Muscle layer of colon (tissue), 2 donors: ENCODE results near the gene FFAR3.
"Not testable (repeated sequence)": the region's sequence is repeated elsewhere in the genome, so short reads cannot be mapped to it uniquely, and the experiment has no call there.

Source experiments
- H3K27ac ChIP-seq: one replicate; pipeline ENCODE4 v1.7.0; 2013; ENCODE audit warnings: low read depth, mild to moderate bottlenecking, low read length, moderate library complexity
- H3K27me3 ChIP-seq, 2 donors: one replicate each; pipeline ENCODE4 v1.7.0; 2013; ENCODE audit warnings: low read length in 2 of 2, mild to moderate bottlenecking in 2 of 2; ENCODE audit not compliant: insufficient read depth in 2 of 2, control insufficient read depth in 1 of 2
- H3K36me3 ChIP-seq: one replicate; pipeline ENCODE4 v1.7.0; 2013; ENCODE audit warnings: mild to moderate bottlenecking, low read length; ENCODE audit not compliant: insufficient read depth
- H3K4me1 ChIP-seq: one replicate; pipeline ENCODE4 v1.7.0; 2013; ENCODE audit warnings: mild to moderate bottlenecking, low read length; ENCODE audit not compliant: insufficient read depth
- H3K4me3 ChIP-seq, 2 donors: one replicate each; pipeline ENCODE4 v1.7.0; 2013; ENCODE audit warnings: low read length in 2 of 2, low read depth in 1 of 2, mild to moderate bottlenecking in 1 of 2, moderate library complexity in 1 of 2
- H3K9ac ChIP-seq: one replicate; pipeline ENCODE4 v1.7.0; 2013; ENCODE audit warnings: low read length
- H3K9me3 ChIP-seq: one replicate; pipeline ENCODE4 v1.7.0; 2013; ENCODE audit warnings: mild to moderate bottlenecking, low read length
- donor health status: abdominal sarcoma.
- donor health status: Adenocarcinoma of cecum.

Gene FFAR3

DNA sequence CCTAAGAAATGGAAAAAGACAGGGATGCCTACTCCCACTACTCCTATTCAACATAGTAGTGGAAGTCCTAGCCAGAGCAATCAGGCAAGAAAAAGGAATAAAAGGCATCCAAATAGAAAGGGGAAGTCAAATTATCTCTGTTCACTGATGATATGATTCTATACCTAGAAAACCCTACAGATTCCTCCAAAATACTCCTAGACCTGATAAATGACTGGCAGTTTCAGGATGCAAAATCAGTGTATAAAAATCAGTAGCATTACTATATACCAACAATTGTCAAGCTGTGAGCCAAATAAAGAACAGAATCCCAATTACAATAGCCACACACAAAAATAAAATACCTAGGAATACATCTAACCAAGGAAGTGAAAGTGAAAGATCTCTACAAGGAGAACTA, 11.3 kb downstream of the FFAR3 start:
- Histone ChIP-seq H3K4me1 (no peaks in the 10 kb centered on the region), H3K9me3 (no peaks in the 10 kb centered on the region), H3K36me3 (no peaks in the 10 kb centered on the region), H3K4me3 (no peak overlapping the region), H3K27me3 (no peaks in the 10 kb centered on the region), H3K27ac (no peak overlapping the region), H3K9ac (no peak overlapping the region)

DNA sequence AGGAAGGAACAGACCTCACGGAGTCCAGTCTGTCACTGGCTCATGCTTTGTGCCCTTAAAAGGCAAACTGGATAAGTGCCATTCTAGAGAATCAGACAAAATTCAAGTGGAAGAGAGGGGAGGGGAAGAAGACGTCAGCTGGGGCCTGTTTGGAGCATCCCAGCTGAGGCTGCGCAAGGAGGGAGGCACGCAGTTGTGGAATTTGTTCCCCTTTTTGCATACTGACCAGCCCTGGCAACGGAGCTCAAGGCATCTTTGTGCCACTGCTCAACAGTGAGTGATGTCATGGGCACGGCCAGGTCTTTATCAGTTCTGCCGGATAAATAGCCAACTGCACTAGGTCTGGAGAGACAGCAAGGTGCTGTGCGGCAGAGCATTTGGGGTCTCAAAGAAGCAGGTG, 12.5 kb downstream of the FFAR3 start, which contains the start of gene GPR42:
TSS of gene GPR42 (plus strand) at position 347 of the 400 bp plus-strand sequence. CDS start 292 bp downstream, outside the sequence.
- Histone ChIP-seq H3K4me1 (no peaks in the 10 kb centered on the region), H3K27me3 (no peaks in the 10 kb centered on the region), H3K27ac (no peak within 1 kb of the TSS), H3K4me3 (no peak within 1 kb of the TSS), H3K9ac (no peak within 1 kb of the TSS), H3K9me3 (no peaks in the 10 kb centered on the region), H3K36me3 (no peaks in the 10 kb centered on the region)

DNA sequence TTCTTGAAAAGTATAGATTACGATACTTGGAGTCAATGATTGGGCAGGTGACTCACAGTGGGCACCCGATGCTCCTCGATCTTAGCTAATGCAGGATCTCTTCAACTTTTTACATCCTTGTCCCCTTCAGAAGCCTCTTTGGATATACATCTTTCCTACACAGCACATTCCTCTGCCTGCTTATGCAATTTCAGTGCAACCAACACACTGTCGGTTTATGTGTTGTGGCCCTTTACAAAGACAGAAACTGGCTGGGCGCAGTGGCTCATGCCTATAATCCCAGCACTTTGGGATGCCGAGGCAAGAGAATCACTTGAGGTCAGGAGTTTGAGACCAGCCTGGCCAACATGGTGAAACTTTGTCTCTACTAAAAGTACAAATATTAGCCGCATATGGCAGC, 15.2 kb downstream of the FFAR3 start:
- Histone ChIP-seq H3K9me3 (no peaks in the 10 kb centered on the region), H3K36me3 (no peaks in the 10 kb centered on the region), H3K27ac (no peak overlapping the region), H3K9ac (no peak overlapping the region), H3K27me3 (no peaks in the 10 kb centered on the region), H3K4me3 (no peak overlapping the region), H3K4me1 (no peaks in the 10 kb centered on the region)

- not testable (repeated sequence) for H3K9me3 ChIP-seq, H3K36me3 ChIP-seq, H3K4me3 ChIP-seq, H3K4me1 ChIP-seq, H3K27ac ChIP-seq, H3K27me3 ChIP-seq, H3K9ac ChIP-seq
Measured at GRCh38 chr19:35374031-35374430, 15.8 kb downstream of the FFAR3 start.

- no peaks in the 10 kb centered on the region for H3K9me3 ChIP-seq
Measured at GRCh38 chr19:35375505-35376307, 17.4 kb downstream of the FFAR3 start.

DNA sequence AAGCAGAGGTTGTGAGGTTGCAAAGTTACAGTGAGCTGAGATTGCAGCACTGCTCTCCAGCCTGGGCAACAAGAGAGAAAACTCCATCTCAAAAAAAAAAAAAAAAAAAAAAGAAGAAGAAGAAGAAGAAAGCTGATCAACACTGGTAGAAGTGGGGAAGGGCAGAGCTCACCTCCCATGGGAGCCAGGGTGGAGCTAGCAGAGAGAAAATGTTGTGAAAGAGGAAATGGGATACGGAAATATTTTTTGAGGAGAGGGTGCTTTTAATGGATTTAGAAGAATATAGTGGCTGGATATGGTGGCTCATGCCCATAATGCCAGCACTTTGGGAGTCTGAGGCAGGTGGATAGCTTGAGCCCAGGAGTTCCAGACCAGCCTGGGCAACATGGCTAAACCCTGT, 19.4 kb downstream of the FFAR3 start:
- H3K27ac ChIP-seq: no peak overlapping the region
- H3K9ac ChIP-seq: no peak overlapping the region
- no peaks in the 10 kb centered on the region for H3K36me3 ChIP-seq
- H3K9me3 ChIP-seq: no peaks in the 10 kb centered on the region
- H3K4me1 ChIP-seq: peaks cover 15% of the 10 kb centered on the region
- peaks cover 0 to 4% of the 10 kb centered on the region in 2 donors for H3K27me3 ChIP-seq
- H3K4me3 ChIP-seq: no peak overlapping the region

More at GRCh38 chr19:35375505-35376307, 17.4 kb downstream of the FFAR3 start:
- Histone ChIP-seq H3K9ac (no peak overlapping the region), H3K4me3 (no peak overlapping the region), H3K4me1 (peaks cover 7% of the 10 kb centered on the region), H3K36me3 (no peaks in the 10 kb centered on the region), H3K27ac (no peak overlapping the region), H3K27me3 (no peaks in the 10 kb centered on the region)

GRCh38 chr19:35378356-35378755, 20.1 kb downstream of the FFAR3 start:
- Histone ChIP-seq H3K36me3 (no peaks in the 10 kb centered on the region), H3K4me3 (no peak overlapping the region), H3K9me3 (no peaks in the 10 kb centered on the region), H3K27ac (no peak overlapping the region), H3K9ac (no peak overlapping the region), H3K4me1 (peaks cover 15% of the 10 kb centered on the region), H3K27me3 (peaks cover 0 to 4% of the 10 kb centered on the region in 2 donors)

DNA sequence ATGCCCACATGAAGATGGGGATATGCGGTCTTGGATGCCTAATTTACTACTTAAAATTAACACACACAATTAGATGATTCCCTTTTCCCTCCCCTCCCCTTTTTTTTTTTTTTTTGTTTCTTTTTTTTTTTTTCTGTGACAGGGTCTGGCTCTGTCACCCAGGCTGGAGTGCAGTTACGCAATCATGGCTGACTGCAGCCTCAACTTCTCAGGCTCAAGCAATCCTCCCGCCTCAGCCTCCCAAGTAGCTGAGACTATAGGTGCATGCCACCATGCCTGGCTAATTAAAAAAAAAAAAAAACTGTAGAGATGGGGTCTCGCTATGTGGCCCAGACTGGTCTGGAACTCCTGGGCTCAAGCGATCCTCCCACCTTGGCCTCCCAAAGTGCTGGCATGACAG, 21.3 kb downstream of the FFAR3 start:
- not testable (repeated sequence) for H3K27ac ChIP-seq, H3K27me3 ChIP-seq, H3K4me3 ChIP-seq, H3K9me3 ChIP-seq, H3K9ac ChIP-seq, H3K36me3 ChIP-seq
- peaks cover 15% of the 10 kb centered on the region for H3K4me1 ChIP-seq

DNA sequence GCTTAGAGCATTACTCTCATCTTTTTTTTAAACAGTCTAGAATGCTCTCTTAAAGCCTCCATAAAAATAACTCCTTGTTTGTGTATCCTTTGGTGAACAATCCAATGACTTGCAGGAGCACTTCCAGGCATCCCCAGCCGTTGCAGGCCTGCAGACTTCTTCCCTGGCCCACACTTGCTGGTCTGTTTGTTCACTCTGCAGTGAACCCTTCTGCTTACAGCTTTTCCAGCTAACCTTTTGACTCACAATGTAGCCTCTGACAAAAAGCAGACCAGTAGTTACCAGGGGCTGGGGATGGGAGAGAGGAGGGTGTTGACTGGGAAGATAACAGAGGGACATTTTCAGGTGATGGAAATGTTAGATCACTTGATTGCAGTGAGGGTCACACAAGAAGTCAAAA, 21.7 kb downstream of the FFAR3 start:
- Histone ChIP-seq H3K9me3 (no peaks in the 10 kb centered on the region), H3K36me3 (no peaks in the 10 kb centered on the region), H3K4me1 (peaks cover 15% of the 10 kb centered on the region), H3K27ac (no peak overlapping the region), H3K9ac (no peak overlapping the region), H3K4me3 (no peak overlapping the region), H3K27me3 (peaks cover 0 to 4% of the 10 kb centered on the region in 2 donors)

GRCh38 chr19:35380450-35381124, 22.3 kb downstream of the FFAR3 start:
- Histone ChIP-seq H3K4me1 (peaks cover 15% of the 10 kb centered on the region), H3K9me3 (no peaks in the 10 kb centered on the region), H3K27me3 (peaks cover 0 to 4% of the 10 kb centered on the region in 2 donors), H3K27ac (no peak overlapping the region), H3K4me3 (no peak overlapping the region), H3K36me3 (no peaks in the 10 kb centered on the region), H3K9ac (no peak overlapping the region)

DNA sequence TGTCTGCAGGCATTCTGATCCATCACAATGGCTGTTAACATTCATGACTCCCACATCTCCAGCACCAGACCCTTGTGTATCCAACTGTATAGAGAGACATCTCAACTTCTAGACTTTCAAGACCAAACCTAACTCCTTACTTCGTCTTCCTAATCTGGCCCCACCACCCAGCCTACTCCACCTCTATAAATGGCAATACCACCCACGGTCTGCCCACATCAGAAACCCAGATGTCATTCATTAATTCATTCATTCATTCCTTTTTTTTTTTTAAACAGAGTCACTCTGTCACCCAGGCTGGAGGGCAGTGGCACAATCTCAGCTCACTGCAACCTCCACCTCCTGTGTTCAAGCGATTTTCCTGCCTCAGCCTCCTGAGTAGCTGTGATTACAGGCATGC, 23.1 kb downstream of the FFAR3 start:
- Histone ChIP-seq H3K27ac (no peak overlapping the region), H3K9me3 (no peaks in the 10 kb centered on the region), H3K27me3 (peaks cover 0 to 4% of the 10 kb centered on the region in 2 donors), H3K36me3 (no peaks in the 10 kb centered on the region), H3K9ac (no peak overlapping the region), H3K4me3 (no peak overlapping the region), H3K4me1 (peaks cover 15% of the 10 kb centered on the region)
